ENCODE results near the gene CFAP97D1.

The CFAP97D1 gene

GRCh38 chr17:43803758-43804157 lies 23.5 kb downstream of the CFAP97D1 start:
- in situ Hi-C loops (cut with HindIII; ENCODE audit: low sequenced_read_pairs), result no loop called here

GRCh38 chr17:43805117-43805516 lies 24.9 kb downstream of the CFAP97D1 start:
- no peak overlapping the region for H3K4me3 ChIP-seq (ENCODE audit: low read depth, low read length)
- TF ChIP-seq CTCF (IDR thresholded peaks at IDR 0.05; ENCODE audit: low read depth, low read length, missing control alignments), result no peak
- in situ Hi-C loops (cut with HindIII; ENCODE audit: low sequenced_read_pairs), result no loop called here
- no peak for DNase-seq (ENCODE audit: low read depth)

More at GRCh38 chr17:43803758-43804157, 23.5 kb downstream of the CFAP97D1 start:
- no peak for DNase-seq (ENCODE audit: low read depth)
- no peak for TF ChIP-seq CTCF (IDR thresholded peaks at IDR 0.05; ENCODE audit: low read depth, low read length, missing control alignments)
- H3K4me3 ChIP-seq (ENCODE audit: low read depth, low read length), result no peak overlapping the region

- H3K4me3 ChIP-seq (ENCODE audit: low read depth, low read length), result no peak overlapping the region
- no peak for TF ChIP-seq CTCF (IDR thresholded peaks at IDR 0.05; ENCODE audit: low read depth, low read length, missing control alignments)
- DNase-seq (ENCODE audit: low read depth), result no peak
- in situ Hi-C loops (cut with HindIII; ENCODE audit: low sequenced_read_pairs), result no loop called here
Observed at GRCh38 chr17:43808076-43808475, 27.8 kb downstream of the CFAP97D1 start.

GRCh38 chr17:43809121-43809520 lies 28.9 kb downstream of the CFAP97D1 start:
- in situ Hi-C loops (cut with HindIII; ENCODE audit: low sequenced_read_pairs), result no loop called here
- no peak for TF ChIP-seq CTCF (IDR thresholded peaks at IDR 0.05; ENCODE audit: low read depth, low read length, missing control alignments)
- no peak overlapping the region for H3K4me3 ChIP-seq (ENCODE audit: low read depth, low read length)
- DNase-seq (ENCODE audit: low read depth), result no peak

- no peak for DNase-seq (ENCODE audit: low read depth)
- in situ Hi-C loops (cut with HindIII; ENCODE audit: low sequenced_read_pairs), result no loop called here
- no peak for TF ChIP-seq CTCF (IDR thresholded peaks at IDR 0.05; ENCODE audit: low read depth, low read length, missing control alignments)
- H3K4me3 ChIP-seq (ENCODE audit: low read depth, low read length), result no peak overlapping the region
Observed at GRCh38 chr17:43810226-43810715, 30.0 kb downstream of the CFAP97D1 start.

- H3K4me3 ChIP-seq (ENCODE audit: low read depth, low read length), result no peak overlapping the region
- TF ChIP-seq CTCF (IDR thresholded peaks at IDR 0.05; ENCODE audit: low read depth, low read length, missing control alignments), result no peak
- DNase-seq (ENCODE audit: low read depth), result no peak
- in situ Hi-C loops (cut with HindIII; ENCODE audit: low sequenced_read_pairs), result no loop called here
Observed at GRCh38 chr17:43810823-43811222, 30.6 kb downstream of the CFAP97D1 start.
